Liver (tissue), 9 donors: ENCODE measurements around the gene FRMD4B. TPM values are rescaled to one million over a fixed set of nuclear protein-coding genes. Genes with fewer than 3 reads are reported as not detected.

Experiments used
- DNase-seq: peaks from one replicate; pipeline ENCODE4 v3.0.0-alpha.2; 2017; ENCODE audit warnings: low spot score
- H3K27ac ChIP-seq, 2 donors: one replicate each; pipeline ENCODE4 v1.7.0; 2013; ENCODE audit warnings: inconsistent platforms in 2 of 2, low read length in 2 of 2, control low read depth in 1 of 2, low read depth in 1 of 2, mild to moderate bottlenecking in 1 of 2
- H3K27me3 ChIP-seq, 4 donors: one replicate each; pipeline versions ENCODE4 v1.6.1 to v1.7.0; 2013; ENCODE audit warnings: low read length in 3 of 4, inconsistent platforms in 1 of 4, mild to moderate bottlenecking in 1 of 4, moderate library complexity in 1 of 4; ENCODE audit not compliant: control insufficient read depth in 4 of 4, insufficient read depth in 4 of 4
- H3K36me3 ChIP-seq, 4 donors: one replicate each; pipeline versions ENCODE4 v1.6.1 to v1.7.0; 2013; ENCODE audit warnings: low read length in 3 of 4, mild to moderate bottlenecking in 3 of 4, low read depth in 1 of 4, moderate library complexity in 1 of 4; ENCODE audit not compliant: control insufficient read depth in 4 of 4, insufficient read depth in 3 of 4
- H3K4me1 ChIP-seq, 4 donors: one replicate each; pipeline versions ENCODE4 v1.6.1 to v1.7.0; 2013; ENCODE audit warnings: low read length in 3 of 4, mild to moderate bottlenecking in 3 of 4, moderate library complexity in 1 of 4; ENCODE audit not compliant: control insufficient read depth in 4 of 4, insufficient read depth in 4 of 4
- H3K4me3 ChIP-seq, 3 donors: one replicate each; pipeline versions ENCODE4 v1.6.1 to v1.7.0; 2013; ENCODE audit warnings: low read length in 3 of 3, control low read depth in 1 of 3, low read depth in 1 of 3, mild to moderate bottlenecking in 1 of 3
- H3K9ac ChIP-seq, 2 donors: one replicate each; pipeline ENCODE4 v1.7.0; 2013; ENCODE audit warnings: low read length in 2 of 2, mild to moderate bottlenecking in 2 of 2, moderate library complexity in 2 of 2, control low read depth in 1 of 2, low read depth in 1 of 2
- H3K9me3 ChIP-seq, 4 donors: one replicate each; pipeline versions ENCODE4 v1.6.1 to v1.7.0; 2013; ENCODE audit warnings: low read length in 3 of 4; ENCODE audit not compliant: control insufficient read depth in 4 of 4
- ATF3 ChIP-seq: IDR thresholded peaks from 2 replicates; pipeline ENCODE4 v1.6.1; 2016; ENCODE audit warnings: antibody characterized with exemption
- EGR1 ChIP-seq, 2 donors: IDR thresholded peaks; 2 replicates each; pipeline ENCODE4 v1.6.1; 2016 to 2018; ENCODE audit warnings: antibody characterized with exemption in 2 of 2, low read depth in 2 of 2
- FOXA1 ChIP-seq: IDR thresholded peaks from 2 replicates; pipeline ENCODE4 v1.6.1; 2016; ENCODE audit warnings: antibody characterized with exemption
- FOXA2 ChIP-seq: IDR thresholded peaks from 2 replicates; pipeline ENCODE4 v1.6.1; 2016; ENCODE audit warnings: antibody characterized with exemption
- HNF4A ChIP-seq, 2 donors: conservative IDR thresholded peaks; 2 replicates each; pipeline ENCODE4 v1.6.1; 2016; ENCODE audit warnings: antibody characterized with exemption in 2 of 2, mild to moderate bottlenecking in 2 of 2
- HNF4G ChIP-seq: IDR thresholded peaks from 2 replicates; pipeline ENCODE4 v1.6.1; 2016; ENCODE audit warnings: antibody characterized with exemption
- JUND ChIP-seq, 2 donors: IDR thresholded peaks; 2 replicates each; pipeline ENCODE4 v1.6.1; 2016; ENCODE audit warnings: antibody characterized with exemption in 2 of 2
- MAX ChIP-seq: IDR thresholded peaks from 2 replicates; pipeline ENCODE4 v1.6.1; 2016; ENCODE audit warnings: antibody characterized with exemption
- NR2F2 ChIP-seq: IDR thresholded peaks from 2 replicates; pipeline ENCODE4 v1.6.1; 2016; ENCODE audit warnings: antibody characterized with exemption
- RAD21 ChIP-seq, 2 donors: IDR thresholded peaks; 2 replicates each; pipeline ENCODE4 v1.6.1; 2016; ENCODE audit warnings: antibody characterized with exemption in 2 of 2, mild to moderate bottlenecking in 2 of 2
- REST ChIP-seq: IDR thresholded peaks from 2 replicates; pipeline ENCODE4 v1.6.1; 2016; ENCODE audit warnings: antibody characterized with exemption, mild to moderate bottlenecking
- RXRA ChIP-seq, 2 donors: IDR thresholded peaks; 2 replicates each; pipeline ENCODE4 v1.6.1; 2017 to 2018; ENCODE audit warnings: antibody characterized with exemption in 2 of 2, mild to moderate bottlenecking in 1 of 2
- SP1 ChIP-seq: IDR thresholded peaks from 2 replicates; pipeline ENCODE4 v1.6.1; 2018; ENCODE audit warnings: antibody characterized with exemption, mild to moderate bottlenecking
- TAF1 ChIP-seq: conservative IDR thresholded peaks from 2 replicates; pipeline ENCODE4 v1.6.1; 2016; ENCODE audit warnings: antibody characterized with exemption, mild to moderate bottlenecking
- YY1 ChIP-seq: IDR thresholded peaks from 2 replicates; pipeline ENCODE4 v1.6.1; 2016; ENCODE audit warnings: antibody characterized with exemption, mild to moderate bottlenecking
- ZBTB33 ChIP-seq: IDR thresholded peaks from 2 replicates; pipeline ENCODE4 v1.6.1; 2016; ENCODE audit warnings: antibody characterized with exemption
- WGBS: extraction: QIAGEN DNeasy Blood & Tissue Kit; methylation state at CpG from one replicate; pipeline ENCODE4 v1.1.7; 2013; 5-methylcytosine and 5-hydroxymethylcytosine counted together
- polyA plus RNA-seq, 2 donors: library from polyadenylated mRNA; stranded (reverse) in 1 of 2; unstranded in 1 of 2; fragments of 200-250 nt in 1 of 2; fragments of >200 nt in 1 of 2; fragmentation: Nextera tagmentation in 1 of 2; extraction: Ambion mirVana in 1 of 2; gene quantifications; one replicate each; pipeline versions ENCODE4 v1.2.1 to v1.2.3, GENCODE V29; 2013 to 2015
- total RNA-seq, 2 donors: library from RNA; depleted of rRNA; stranded (reverse); fragments of >200 nt; gene quantifications; one replicate each; pipeline ENCODE4 v1.2.3, GENCODE V29; 2014
- TF ChIP-seq, protein P1 (sequence below): fragments of 150-350 bp; IDR thresholded peaks from 2 replicates; pipeline ENCODE4 v1.5.1; 2017; ENCODE audit warnings: improper control_type of control experiment, low read depth, low read length; ENCODE audit not compliant: missing input control
- donor health status: healthy.
- donor health status: healthy.
- donor health status: healthy.
- donor health status: healthy.
- donor health status: healthy.

Gene FRMD4B
- total and polyA plus RNA-seq, 4 donors = 7.3 to 22.6 (median 15.0) TPM

DNA sequence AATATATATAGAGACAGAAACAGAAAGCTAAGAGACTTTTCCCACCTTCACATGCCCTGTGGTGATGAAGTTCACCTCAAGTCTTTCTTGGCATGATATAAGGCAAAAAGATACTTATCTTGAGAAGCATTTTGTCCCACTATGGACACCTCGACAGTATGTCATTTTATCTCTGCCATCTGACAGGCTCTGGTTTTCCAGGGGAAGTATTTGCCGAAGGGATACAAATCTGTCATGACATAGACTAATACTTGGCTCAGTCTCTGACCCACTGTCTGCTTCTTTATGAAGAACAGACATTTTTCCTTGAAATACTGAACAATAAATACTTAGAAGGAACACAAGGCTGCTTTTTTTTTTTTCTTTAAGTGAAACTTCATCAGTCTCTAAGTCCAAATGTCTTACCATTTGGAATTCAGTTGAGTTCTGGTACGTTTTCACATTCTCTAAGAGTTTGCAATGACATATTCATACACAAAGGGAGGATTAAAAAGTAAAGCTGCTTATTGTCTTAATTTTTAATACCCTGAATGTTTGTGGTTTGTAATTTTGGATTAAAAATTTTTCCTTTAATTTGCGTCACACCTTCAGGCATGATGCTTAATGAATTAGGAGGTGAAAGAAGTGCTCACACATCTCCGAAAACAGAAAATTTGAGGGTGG lies 175.7 kb downstream of the FRMD4B start:
- Histone ChIP-seq H3K4me3 (no peak overlapping the region), H3K9me3 (no peaks in the 10 kb centered on the region), H3K27me3 (no peaks in the 10 kb centered on the region), H3K4me1 (peaks cover 0 to 8% (median 1%) of the 10 kb centered on the region in 4 donors), H3K27ac (no peak overlapping the region), H3K9ac (no peak overlapping the region), H3K36me3 (peaks cover 0 to 13% (median 1%) of the 10 kb centered on the region in 4 donors)
- TF ChIP-seq MAX (no peak), TAF1 (no peak), ZBTB33 (no peak), HNF4A (conservative IDR thresholded peaks at IDR 0.05) (no peak), EGR1 (IDR thresholded peaks at IDR 0.05; ENCODE audit: low read depth in 2 of 2) (no peak), FOXA1 (no peak), FOXA2 (no peak), RAD21 (IDR thresholded peaks at IDR 0.05) (no peak), HNF4G (no peak), SP1 (no peak), ATF3 (no peak), NR2F2 (no peak), RXRA (IDR thresholded peaks at IDR 0.05) (no peak), REST (no peak), JUND (IDR thresholded peaks at IDR 0.05) (no peak), YY1 (no peak)
- TF ChIP-seq, protein P1, sequence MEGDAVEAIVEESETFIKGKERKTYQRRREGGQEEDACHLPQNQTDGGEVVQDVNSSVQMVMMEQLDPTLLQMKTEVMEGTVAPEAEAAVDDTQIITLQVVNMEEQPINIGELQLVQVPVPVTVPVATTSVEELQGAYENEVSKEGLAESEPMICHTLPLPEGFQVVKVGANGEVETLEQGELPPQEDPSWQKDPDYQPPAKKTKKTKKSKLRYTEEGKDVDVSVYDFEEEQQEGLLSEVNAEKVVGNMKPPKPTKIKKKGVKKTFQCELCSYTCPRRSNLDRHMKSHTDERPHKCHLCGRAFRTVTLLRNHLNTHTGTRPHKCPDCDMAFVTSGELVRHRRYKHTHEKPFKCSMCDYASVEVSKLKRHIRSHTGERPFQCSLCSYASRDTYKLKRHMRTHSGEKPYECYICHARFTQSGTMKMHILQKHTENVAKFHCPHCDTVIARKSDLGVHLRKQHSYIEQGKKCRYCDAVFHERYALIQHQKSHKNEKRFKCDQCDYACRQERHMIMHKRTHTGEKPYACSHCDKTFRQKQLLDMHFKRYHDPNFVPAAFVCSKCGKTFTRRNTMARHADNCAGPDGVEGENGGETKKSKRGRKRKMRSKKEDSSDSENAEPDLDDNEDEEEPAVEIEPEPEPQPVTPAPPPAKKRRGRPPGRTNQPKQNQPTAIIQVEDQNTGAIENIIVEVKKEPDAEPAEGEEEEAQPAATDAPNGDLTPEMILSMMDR = no peak
- no peak for DNase-seq
- WGBS = 94% methylated on average over 5 of the region's 5 CpGs
